GM21526 (cell line): ENCODE measurements around the gene ATM.

Experiments used
- ATAC-seq: cut with Tn5 transposase; IDR thresholded peaks from one replicate; pipeline ENCODE4 v1.9.1; 2021; ENCODE audit warnings: moderate library complexity; ENCODE audit not compliant: unreplicated experiment, low FRiP score

ATM gene

GRCh38 chr11:108222574-108223347, at the start of gene ATM, which contains the start of gene NPAT:
TSS of gene ATM (plus strand) at chr11:108223067. CDS start at chr11:108227625, 4,558 bp downstream.
TSS of gene NPAT (minus strand) at chr11:108222638. CDS start at chr11:108222536, 102 bp downstream.
- ATAC-seq: peak; percentile 73

- ATAC-seq: no peak
Measured at GRCh38 chr11:108177570-108177969, 45.3 kb upstream of the ATM start.

- no peak for ATAC-seq
Measured at GRCh38 chr11:108193725-108194124, 29.1 kb upstream of the ATM start.

- ATAC-seq: no peak
Measured at GRCh38 chr11:108196901-108197300, 26.0 kb upstream of the ATM start.

GRCh38 chr11:108197351-108197750, 25.5 kb upstream of the ATM start:
- no peak for ATAC-seq

- ATAC-seq: no peak
Measured at GRCh38 chr11:108198833-108199232, 24.0 kb upstream of the ATM start.

GRCh38 chr11:108199446-108200321, 23.2 kb upstream of the ATM start:
- ATAC-seq: peak; percentile 67

GRCh38 chr11:108203075-108203474, 19.8 kb upstream of the ATM start:
- ATAC-seq: no peak

GRCh38 chr11:108204376-108204775, 18.5 kb upstream of the ATM start:
- ATAC-seq: no peak

GRCh38 chr11:108204929-108205499, 17.9 kb upstream of the ATM start:
- no peak for ATAC-seq

- ATAC-seq: no peak
Measured at GRCh38 chr11:108206171-108206570, 16.7 kb upstream of the ATM start.

GRCh38 chr11:108206969-108207682, 15.7 kb upstream of the ATM start:
- no peak for ATAC-seq

- no peak for ATAC-seq
Measured at GRCh38 chr11:108207683-108208060, 15.2 kb upstream of the ATM start.

- ATAC-seq: no peak
Measured at GRCh38 chr11:108210441-108210840, 12.4 kb upstream of the ATM start.

GRCh38 chr11:108213784-108214183, 9.1 kb upstream of the ATM start:
- ATAC-seq: no peak

GRCh38 chr11:108216988-108217387, 5.9 kb upstream of the ATM start:
- ATAC-seq: no peak

GRCh38 chr11:108218455-108218854, 4.4 kb upstream of the ATM start:
- no peak for ATAC-seq

GRCh38 chr11:108218912-108219783, 3.7 kb upstream of the ATM start:
- ATAC-seq: no peak

GRCh38 chr11:108220721-108221336, 2.0 kb upstream of the ATM start:
- ATAC-seq: no peak
